SK-N-SH treated with all-trans-retinoic acid at 6 μM for 48 hours (cell line): ENCODE data around the gene SYCE1L.

Source experiments
- ATAC-seq: fragments of 200-7000 bp; cut with Tn5 transposase; 3 replicates; pipeline ENCODE4 v1.9.1; 2020; ENCODE audit warnings: mild to moderate bottlenecking, moderate library complexity
- BACH2 ChIP-seq: fragments of 250-450 bp; sonication (Bioruptor Pico); IDR thresholded peaks from 2 replicates; pipeline ENCODE4 v1.9.0; 2021; ENCODE audit warnings: mild to moderate bottlenecking, borderline replicate concordance
- CREB5 ChIP-seq: fragments of 250-450 bp; sonication (Bioruptor Pico); IDR thresholded peaks from 2 replicates; pipeline ENCODE4 v1.5.1; 2020; ENCODE audit warnings: low read depth, mild to moderate bottlenecking, moderate library complexity
- CSDC2 ChIP-seq: fragments of 250-450 bp; sonication (Bioruptor Pico); IDR thresholded peaks from 2 replicates; pipeline ENCODE4 v1.5.0; 2020; ENCODE audit warnings: mild to moderate bottlenecking, moderate library complexity
- CSRNP3 ChIP-seq: fragments of 250-450 bp; sonication (Bioruptor Pico); IDR thresholded peaks from 2 replicates; pipeline ENCODE4 v1.5.1; 2021; ENCODE audit warnings: mild to moderate bottlenecking, moderate library complexity
- ESRRG ChIP-seq: fragments of 250-450 bp; sonication (Bioruptor Pico); IDR thresholded peaks from 2 replicates; pipeline ENCODE4 v1.6.1; 2021; ENCODE audit warnings: mild to moderate bottlenecking
- GLIS3 ChIP-seq: fragments of 250-450 bp; sonication (Bioruptor Pico); IDR thresholded peaks from 2 replicates; pipeline ENCODE4 v1.5.0; 2020; ENCODE audit warnings: mild to moderate bottlenecking, moderate library complexity
- OSR1 ChIP-seq: fragments of 250-450 bp; sonication (Bioruptor Pico); IDR thresholded peaks from 2 replicates; pipeline ENCODE4 v1.8.0; 2022; ENCODE audit warnings: moderate library complexity, mild to moderate bottlenecking, inconsistent platforms
- PATZ1 ChIP-seq: fragments of 250-450 bp; sonication (Bioruptor Pico); IDR thresholded peaks from 2 replicates; pipeline ENCODE4 v1.8.0; 2020; ENCODE audit warnings: mild to moderate bottlenecking, moderate library complexity, borderline replicate concordance
- POU6F1 ChIP-seq: fragments of 250-450 bp; sonication (Bioruptor Pico); IDR thresholded peaks from 2 replicates; pipeline ENCODE4 v1.8.0; 2021; ENCODE audit warnings: low read depth, mild to moderate bottlenecking, moderate library complexity, borderline replicate concordance
- RARB ChIP-seq: fragments of 250-450 bp; sonication (Bioruptor Pico); IDR thresholded peaks from 2 replicates; pipeline ENCODE4 v1.8.0; 2021; ENCODE audit warnings: mild to moderate bottlenecking, moderate library complexity
- SNAI2 ChIP-seq: fragments of 250-450 bp; sonication (Bioruptor Pico); IDR thresholded peaks from 2 replicates; pipeline ENCODE4 v1.5.0; 2020; ENCODE audit warnings: mild to moderate bottlenecking, moderate library complexity
- TOX ChIP-seq: fragments of 250-450 bp; sonication (Bioruptor Pico); IDR thresholded peaks from 2 replicates; pipeline ENCODE4 v1.8.0; 2021; ENCODE audit warnings: mild to moderate bottlenecking, moderate library complexity, borderline replicate concordance
- ZFP30 ChIP-seq: fragments of 450-650 bp; formaldehyde crosslinking; IDR thresholded peaks from 2 replicates; pipeline ENCODE4 v1.5.0; 2022; ENCODE audit warnings: mild to moderate bottlenecking, moderate library complexity
- ZNF565 ChIP-seq: fragments of 450-650 bp; formaldehyde crosslinking; conservative IDR thresholded peaks from 2 replicates; pipeline ENCODE4 v1.5.0; 2020; ENCODE audit warnings: low read depth, mild to moderate bottlenecking, moderate library complexity
- ZNF8 ChIP-seq: fragments of 450-650 bp; formaldehyde crosslinking; IDR thresholded peaks from 2 replicates; pipeline ENCODE4 v1.5.0; 2020; ENCODE audit warnings: mild to moderate bottlenecking, moderate library complexity

Gene SYCE1L

GRCh38 chr16:77213542-77214106 is 14.4 kb downstream of the SYCE1L start (continued):
- no peak for TF ChIP-seq ZFP30 (CRISPR knock-in tag)
- 0 out of 2 replicates have a peak, but pooled peaks have one; percentile 30 for TF ChIP-seq CSRNP3 (CRISPR knock-in tag)

GRCh38 chr16:77214411-77215138 is 15.4 kb downstream of the SYCE1L start:
- TF ChIP-seq POU6F1 (CRISPR knock-in tag) (no peak), CREB5 (no peak)
- no peak for ATAC-seq

- no peak for TF ChIP-seq ZFP30 (CRISPR knock-in tag)
- TF ChIP-seq, all 23 proteins: peak for 0
- no peak for ATAC-seq
Observed at GRCh38 chr16:77219437-77219836, 20.2 kb downstream of the SYCE1L start.

GRCh38 chr16:77220427-77220826 is 21.2 kb downstream of the SYCE1L start:
- TF ChIP-seq TOX (CRISPR knock-in tag) (no peak), GLIS3 (CRISPR knock-in tag) (no peak), OSR1 (CRISPR knock-in tag) (no peak), SNAI2 (CRISPR knock-in tag) (no peak), CSDC2 (CRISPR knock-in tag) (no peak), BACH2 (CRISPR knock-in tag) (no peak), POU6F1 (CRISPR knock-in tag) (no peak), ZNF565 (CRISPR knock-in tag) (no peak), CSRNP3 (CRISPR knock-in tag) (no peak), PATZ1 (CRISPR knock-in tag) (no peak)
- no peak for ATAC-seq

GRCh38 chr16:77221482-77221881 is 22.3 kb downstream of the SYCE1L start:
- no peak for ATAC-seq
- TF ChIP-seq TOX (CRISPR knock-in tag) (no peak), ZNF8 (CRISPR knock-in tag) (no peak), RARB (CRISPR knock-in tag) (no peak), ESRRG (no peak), CSRNP3 (CRISPR knock-in tag) (no peak)
